Activated T-helper 17 cell treated with anti-CD3 and anti-CD28 coated beads, Interleukin-2, amount 50 U/mL, for 72 hours (primary cell): ENCODE data around the gene CHD2. TPM values are rescaled to one million over a fixed set of nuclear protein-coding genes. Genes with fewer than 3 reads are reported as not detected.

Experiments used
- ATAC-seq: fragments of 150-1000 bp; cut with Tn5 transposase; replicated peaks from 2 replicates; pipeline ENCODE4 v1.10.0; 2021; ENCODE audit warnings: mild to moderate bottlenecking, moderate library complexity
- H3K27ac Mint-ChIP-seq: one replicate; pipeline ENCODE4 v1.8.0; 2022; ENCODE audit warnings: mixed read lengths
- H3K27me3 Mint-ChIP-seq: one replicate; pipeline ENCODE4 v1.8.0; 2022; ENCODE audit warnings: mixed read lengths
- H3K36me3 Mint-ChIP-seq: one replicate; pipeline ENCODE4 v1.8.0; 2022; ENCODE audit warnings: low read depth, mild to moderate bottlenecking, mixed read lengths
- H3K4me1 Mint-ChIP-seq: one replicate; pipeline ENCODE4 v1.8.0; 2022; ENCODE audit warnings: mixed read lengths
- H3K4me3 Mint-ChIP-seq: one replicate; pipeline ENCODE4 v1.8.0; 2022; ENCODE audit warnings: mild to moderate bottlenecking, mixed read lengths
- H3K9me3 Mint-ChIP-seq: one replicate; pipeline ENCODE4 v1.8.0; 2022; ENCODE audit warnings: mixed read lengths
- total RNA-seq, 2 donors: library from RNA; stranded (reverse); gene quantifications; one replicate each; pipeline ENCODE4 v1.2.3, GENCODE V29; 2022

CHD2 gene
- total RNA-seq, 2 donors from 2014 or later: 159 to 357 TPM

DNA sequence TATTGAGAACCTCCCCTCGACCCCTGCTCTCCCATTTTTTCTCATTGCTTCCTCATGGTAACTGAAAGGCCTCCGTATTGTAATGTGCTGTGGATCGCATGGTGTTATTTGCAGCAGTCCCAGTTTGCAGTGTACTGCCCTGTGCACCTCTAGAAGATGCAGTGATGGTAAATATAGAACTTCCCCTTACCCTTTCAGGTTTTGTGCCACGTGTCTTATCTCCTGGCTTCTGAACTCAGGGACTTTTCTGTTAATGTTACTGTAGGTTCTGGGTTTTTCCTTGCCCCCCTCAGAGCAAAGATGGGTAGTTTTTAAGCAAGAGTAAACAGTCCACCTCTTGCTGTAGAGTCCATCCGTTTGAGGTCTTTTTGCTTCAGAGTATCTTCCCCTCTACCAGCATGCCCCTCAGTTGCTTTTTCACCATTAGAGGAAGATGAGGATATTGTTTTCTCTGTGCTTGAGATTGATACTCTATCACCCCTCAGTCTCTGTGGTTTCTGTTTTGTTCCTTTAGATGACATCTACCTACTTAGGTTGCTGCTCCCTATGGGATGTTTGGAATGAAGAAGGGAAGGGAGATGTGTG, 22.4 kb downstream of the CHD2 start:
- ATAC-seq: no peak
- Mint-ChIP-seq H3K27me3 (no peaks in the 10 kb centered on the region), H3K4me1 (peaks cover 72% of the 10 kb centered on the region), H3K36me3 (peaks cover 95% of the 10 kb centered on the region), H3K27ac (peak overlapping the region; percentile 91), H3K4me3 (peak overlapping the region; percentile 70), H3K9me3 (no peaks in the 10 kb centered on the region)

DNA sequence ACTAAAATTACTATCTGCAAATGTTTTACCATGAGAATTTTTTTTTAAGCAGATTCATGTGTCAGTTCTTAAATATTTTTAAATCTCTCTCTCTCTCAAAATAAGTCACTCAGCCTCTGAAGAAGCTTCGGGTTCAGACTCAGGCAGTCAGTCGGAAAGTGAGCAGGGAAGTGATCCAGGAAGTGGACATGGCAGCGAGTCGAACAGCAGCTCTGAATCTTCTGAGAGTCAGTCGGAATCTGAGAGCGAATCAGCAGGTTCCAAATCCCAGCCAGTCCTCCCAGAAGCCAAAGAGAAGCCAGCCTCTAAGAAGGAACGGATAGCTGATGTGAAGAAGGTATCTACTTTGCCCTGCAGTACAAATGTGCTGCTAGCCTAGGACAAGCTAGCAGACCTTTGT, 24.1 kb downstream of the CHD2 start:
- Mint-ChIP-seq H3K9me3 (no peaks in the 10 kb centered on the region), H3K27ac (peak overlapping the region; percentile 91), H3K4me1 (peaks cover 81% of the 10 kb centered on the region), H3K27me3 (no peaks in the 10 kb centered on the region), H3K4me3 (peak overlapping the region; percentile 70), H3K36me3 (peaks cover 100% of the 10 kb centered on the region)
- ATAC-seq: no peak

DNA sequence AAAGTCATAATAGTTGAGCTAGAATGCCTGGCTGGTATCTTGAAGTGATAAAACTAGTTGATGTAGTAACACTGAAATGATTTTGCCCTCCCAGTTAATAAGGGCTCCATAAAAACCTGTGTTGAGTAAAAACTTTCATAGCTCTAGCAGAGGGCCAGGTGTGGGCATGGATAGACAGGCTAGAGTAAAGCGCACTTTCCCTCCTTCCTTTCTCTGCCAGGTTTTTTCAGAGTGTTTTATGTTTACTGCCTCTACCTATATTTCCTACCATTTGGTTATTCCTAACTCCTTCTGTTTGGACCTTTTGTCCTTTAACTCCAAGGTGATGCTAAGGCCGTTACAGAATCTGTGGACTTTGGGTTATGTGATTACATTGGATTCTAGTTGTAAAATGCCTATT, 25.3 kb downstream of the CHD2 start:
- H3K4me3 Mint-ChIP-seq: peak overlapping the region; percentile 65
- H3K36me3 Mint-ChIP-seq: peaks cover 100% of the 10 kb centered on the region
- no peaks in the 10 kb centered on the region for H3K9me3 Mint-ChIP-seq
- no peak for ATAC-seq
- no peaks in the 10 kb centered on the region for H3K27me3 Mint-ChIP-seq
- peak overlapping the region; percentile 81 for H3K27ac Mint-ChIP-seq
- H3K4me1 Mint-ChIP-seq: peaks cover 69% of the 10 kb centered on the region

DNA sequence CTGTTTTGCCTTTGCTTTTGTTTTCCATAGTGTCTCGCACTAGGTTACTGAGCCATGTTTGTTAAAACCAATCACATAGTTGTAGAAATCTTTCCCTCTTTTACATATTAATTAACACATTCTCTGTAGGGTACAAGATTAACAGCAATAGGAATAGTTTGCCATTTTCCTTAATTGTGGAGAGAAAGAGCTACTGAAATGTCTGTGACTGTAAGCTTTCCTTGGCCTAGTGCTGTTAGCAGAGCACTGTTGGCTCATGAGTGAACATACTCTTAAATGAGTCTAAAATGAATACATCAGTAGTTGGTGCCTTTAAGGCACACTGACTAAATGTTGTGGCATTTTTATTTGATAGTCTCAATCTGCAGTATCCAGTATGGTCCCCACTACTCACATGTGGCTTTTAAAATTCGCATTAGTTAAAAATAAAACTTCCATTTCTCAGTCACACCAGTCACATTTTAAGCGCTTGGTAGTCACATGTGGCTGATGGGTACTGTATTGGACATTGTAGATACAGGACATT, 28.2 kb downstream of the CHD2 start:
- Mint-ChIP-seq H3K9me3 (no peaks in the 10 kb centered on the region), H3K27ac (peak overlapping the region; percentile 81), H3K36me3 (peaks cover 100% of the 10 kb centered on the region), H3K27me3 (no peaks in the 10 kb centered on the region), H3K4me3 (peak overlapping the region; percentile 65), H3K4me1 (peaks cover 43% of the 10 kb centered on the region)
- ATAC-seq: peak; percentile 35

DNA sequence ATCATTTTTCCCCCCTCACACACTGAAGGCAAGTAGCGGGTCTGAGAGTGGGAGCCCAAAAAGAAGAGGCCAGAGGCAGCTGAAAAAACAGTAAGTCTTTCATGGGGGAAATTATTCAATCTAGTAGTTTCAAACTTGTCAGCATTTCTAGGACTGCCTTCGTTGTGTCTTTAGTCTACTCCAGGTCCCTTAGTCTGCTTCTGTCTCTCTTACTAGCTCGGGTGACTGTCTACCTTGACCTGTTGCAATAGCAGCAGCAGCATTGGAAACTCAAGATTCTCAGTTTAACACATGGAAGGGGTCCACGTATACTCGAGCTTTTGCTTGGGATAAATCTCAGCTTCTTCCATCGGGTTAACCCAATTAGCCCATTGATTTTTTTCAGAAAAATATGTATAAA, 28.9 kb downstream of the CHD2 start:
- peak overlapping the region; percentile 81 for H3K27ac Mint-ChIP-seq
- peaks cover 100% of the 10 kb centered on the region for H3K36me3 Mint-ChIP-seq
- no peaks in the 10 kb centered on the region for H3K9me3 Mint-ChIP-seq
- ATAC-seq: peak; percentile 49
- H3K4me1 Mint-ChIP-seq: peaks cover 37% of the 10 kb centered on the region
- no peaks in the 10 kb centered on the region for H3K27me3 Mint-ChIP-seq
- H3K4me3 Mint-ChIP-seq: peak overlapping the region; percentile 65

DNA sequence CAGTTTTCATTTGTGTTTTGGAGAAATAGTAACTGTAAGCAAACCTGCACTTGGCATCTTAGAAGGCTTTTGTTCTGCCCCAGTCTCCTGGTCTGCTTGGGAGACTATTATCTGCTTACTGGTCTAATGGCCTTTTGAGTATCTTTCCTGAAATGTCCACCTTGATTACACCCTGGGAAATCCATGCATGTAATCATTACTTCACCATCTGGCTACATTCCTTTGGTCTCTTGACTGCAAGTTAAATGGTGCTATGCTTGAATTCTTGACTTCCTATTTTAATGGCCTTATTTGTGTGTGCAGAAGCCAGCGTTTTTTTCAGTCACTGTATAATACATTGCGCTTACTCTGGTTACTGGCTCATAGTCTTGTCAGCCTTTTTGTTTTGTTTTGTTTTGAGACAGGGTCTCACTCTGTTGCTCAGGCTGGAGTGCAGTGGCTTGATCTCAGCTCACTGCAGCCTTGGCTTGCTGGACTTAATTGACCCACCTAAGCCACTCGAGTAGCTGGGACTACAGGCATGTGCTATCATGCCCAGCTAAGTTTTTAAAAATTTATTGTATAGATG, 30.0 kb downstream of the CHD2 start:
- ATAC-seq: no peak
- no peaks in the 10 kb centered on the region for H3K9me3 Mint-ChIP-seq
- H3K27ac Mint-ChIP-seq: peak overlapping the region; percentile 55
- peaks cover 100% of the 10 kb centered on the region for H3K36me3 Mint-ChIP-seq
- H3K4me1 Mint-ChIP-seq: peaks cover 38% of the 10 kb centered on the region
- no peaks in the 10 kb centered on the region for H3K27me3 Mint-ChIP-seq
- H3K4me3 Mint-ChIP-seq: no peak overlapping the region

DNA sequence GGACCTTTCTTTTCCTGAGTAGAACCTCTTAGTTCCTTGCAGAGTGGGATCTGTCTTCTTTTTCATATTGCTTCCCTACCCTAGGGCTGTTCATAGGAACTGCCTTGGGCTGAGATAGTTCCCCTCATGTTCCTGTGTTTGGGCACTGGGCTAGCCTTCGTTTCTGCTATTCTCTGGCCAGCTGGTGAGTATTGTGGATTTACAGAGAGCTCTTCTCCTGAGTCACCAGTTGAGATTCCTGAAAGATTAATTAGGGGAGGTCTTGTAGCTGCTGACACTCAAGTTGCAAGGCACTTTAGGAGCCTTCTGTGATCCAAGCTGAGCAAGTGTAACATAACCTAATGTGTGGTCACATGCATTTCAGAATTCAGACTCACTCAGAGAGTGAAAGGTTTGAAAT, 30.7 kb downstream of the CHD2 start:
- Mint-ChIP-seq H3K9me3 (no peaks in the 10 kb centered on the region), H3K36me3 (peaks cover 100% of the 10 kb centered on the region), H3K27ac (peak overlapping the region; percentile 55), H3K4me1 (peaks cover 40% of the 10 kb centered on the region), H3K4me3 (no peak overlapping the region), H3K27me3 (no peaks in the 10 kb centered on the region)
- peak; percentile 12 for ATAC-seq

DNA sequence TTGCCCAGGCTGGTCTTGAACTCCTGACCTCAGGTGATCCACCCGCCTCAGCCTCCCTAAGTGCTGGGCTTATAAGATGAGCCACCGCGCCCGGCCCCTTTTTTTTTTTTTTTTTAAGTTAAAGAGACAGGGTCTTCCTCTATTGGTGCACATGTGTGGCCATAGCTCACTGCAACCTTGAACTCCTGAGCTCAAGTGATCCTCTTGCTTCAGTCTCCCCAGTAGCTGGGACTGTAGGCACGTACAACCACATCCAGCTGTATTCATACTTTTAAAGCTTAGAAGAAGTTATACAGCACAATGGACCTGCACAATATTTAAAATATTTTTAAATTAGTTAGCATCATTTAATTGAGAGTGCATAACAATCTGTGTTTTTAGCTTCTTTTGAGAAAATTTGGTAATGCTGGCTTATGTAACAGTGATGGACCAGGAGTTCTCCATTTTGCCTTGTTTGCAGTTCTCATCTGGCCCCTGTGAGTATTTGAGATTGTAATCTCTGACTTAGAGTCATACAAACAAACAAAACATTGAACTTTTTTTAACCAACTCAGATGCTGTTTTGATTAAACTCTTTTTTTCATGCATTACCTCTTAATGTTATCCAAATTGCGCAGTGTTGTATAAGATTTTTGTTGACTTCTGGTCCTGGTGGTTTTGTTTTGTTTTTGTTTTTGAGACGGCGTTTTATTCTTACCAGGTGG, 33.0 kb downstream of the CHD2 start:
- Mint-ChIP-seq H3K27ac (peak overlapping the region; percentile 76), H3K4me1 (peaks cover 26% of the 10 kb centered on the region), H3K9me3 (no peaks in the 10 kb centered on the region), H3K4me3 (no peak overlapping the region), H3K27me3 (no peaks in the 10 kb centered on the region), H3K36me3 (peaks cover 100% of the 10 kb centered on the region)
- no peak for ATAC-seq

DNA sequence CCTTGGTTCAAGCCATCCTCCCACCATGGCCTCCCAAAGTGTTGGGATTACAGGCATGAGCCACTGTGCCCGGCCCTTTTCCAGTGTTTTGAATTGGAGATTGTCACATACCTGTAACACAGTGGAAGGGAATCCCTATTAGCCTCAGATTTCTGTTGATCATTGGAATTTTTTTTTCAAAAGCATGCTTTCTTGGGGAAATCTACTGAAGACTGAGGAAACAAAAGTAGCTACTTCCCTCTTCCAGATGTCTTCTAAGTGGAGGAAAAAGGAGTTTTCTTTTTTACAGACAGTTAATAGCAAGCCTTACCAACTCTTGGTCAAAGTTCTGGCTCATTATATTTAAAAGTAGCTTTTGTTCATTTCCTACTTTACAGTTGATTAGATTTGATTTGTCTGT, 33.7 kb downstream of the CHD2 start:
- no peaks in the 10 kb centered on the region for H3K27me3 Mint-ChIP-seq
- H3K27ac Mint-ChIP-seq: peak overlapping the region; percentile 76
- peaks cover 18% of the 10 kb centered on the region for H3K4me1 Mint-ChIP-seq
- ATAC-seq: no peak
- no peaks in the 10 kb centered on the region for H3K9me3 Mint-ChIP-seq
- H3K4me3 Mint-ChIP-seq: no peak overlapping the region
- H3K36me3 Mint-ChIP-seq: peaks cover 100% of the 10 kb centered on the region

DNA sequence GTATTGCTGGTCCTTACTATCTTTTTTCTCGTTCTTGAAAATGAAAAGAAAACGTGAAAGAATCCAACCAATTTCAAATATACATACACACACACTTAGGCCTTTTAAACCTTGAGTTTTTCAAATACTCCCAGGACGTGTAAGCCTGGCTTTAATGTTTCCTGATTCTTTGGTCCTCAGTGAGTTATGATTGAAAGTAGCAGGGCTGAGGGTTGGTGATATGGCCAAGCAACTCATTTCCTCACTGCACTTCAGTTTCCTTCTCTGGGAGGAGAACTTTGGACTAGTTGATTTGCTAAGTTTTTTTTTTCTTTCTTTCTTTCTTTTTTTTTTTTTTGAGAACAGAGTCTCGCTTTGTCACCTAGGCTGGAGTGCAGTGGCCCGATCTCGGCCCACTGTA, 34.6 kb downstream of the CHD2 start:
- Mint-ChIP-seq H3K9me3 (no peaks in the 10 kb centered on the region), H3K27ac (peak overlapping the region; percentile 76)
- ATAC-seq: no peak

DNA sequence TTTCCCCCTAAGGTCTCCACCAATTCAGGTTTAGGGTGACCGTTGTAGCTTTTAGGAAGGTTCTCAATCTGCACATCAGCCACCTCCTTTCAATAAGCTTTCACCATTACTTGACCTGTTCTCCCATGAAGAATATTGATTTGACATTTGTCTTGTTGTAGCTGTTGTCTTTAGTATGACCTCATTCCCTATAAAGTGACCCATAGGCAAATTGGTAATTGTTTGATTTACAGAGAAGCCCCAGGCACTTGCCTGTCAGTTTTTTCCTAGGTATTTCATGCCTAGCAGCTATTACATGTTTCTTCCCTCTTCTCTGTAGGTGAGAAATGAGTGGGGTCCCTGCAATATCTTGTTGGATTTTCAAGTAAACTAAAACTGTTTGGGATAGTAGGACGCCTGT, 36.0 kb downstream of the CHD2 start:
- Mint-ChIP-seq H3K36me3 (peaks cover 94% of the 10 kb centered on the region), H3K27ac (peak overlapping the region; percentile 54), H3K4me3 (peak overlapping the region; percentile 14), H3K9me3 (no peaks in the 10 kb centered on the region), H3K4me1 (peaks cover 18% of the 10 kb centered on the region), H3K27me3 (no peaks in the 10 kb centered on the region)
- no peak for ATAC-seq

More for the DNA sequence above, 34.6 kb downstream of the CHD2 start:
- no peak overlapping the region for H3K4me3 Mint-ChIP-seq
- H3K4me1 Mint-ChIP-seq: peaks cover 18% of the 10 kb centered on the region
- peaks cover 100% of the 10 kb centered on the region for H3K36me3 Mint-ChIP-seq
- H3K27me3 Mint-ChIP-seq: no peaks in the 10 kb centered on the region

DNA sequence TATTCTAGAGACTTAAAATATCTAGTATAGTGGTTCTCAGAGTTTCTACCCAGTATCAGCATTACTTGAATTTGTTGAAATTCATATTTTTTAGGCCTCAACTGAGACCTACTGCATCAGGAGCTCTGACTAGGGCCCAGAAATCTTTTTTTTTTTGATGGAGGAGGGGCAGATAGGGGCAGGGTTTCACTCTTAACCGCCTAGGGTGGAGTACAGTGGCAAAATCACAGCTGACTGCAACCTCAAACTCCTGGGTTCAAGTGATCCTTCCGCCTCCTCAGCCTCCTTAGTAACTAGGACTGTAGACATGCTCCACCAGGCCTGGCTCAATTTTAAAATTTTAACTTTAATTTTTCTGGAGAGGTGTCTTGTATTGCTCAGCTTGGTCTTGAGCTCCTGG, 36.6 kb downstream of the CHD2 start:
- Mint-ChIP-seq H3K4me1 (peaks cover 21% of the 10 kb centered on the region), H3K27ac (peak overlapping the region; percentile 54), H3K9me3 (no peaks in the 10 kb centered on the region), H3K36me3 (peaks cover 89% of the 10 kb centered on the region), H3K4me3 (no peak overlapping the region), H3K27me3 (no peaks in the 10 kb centered on the region)
- ATAC-seq: no peak

DNA sequence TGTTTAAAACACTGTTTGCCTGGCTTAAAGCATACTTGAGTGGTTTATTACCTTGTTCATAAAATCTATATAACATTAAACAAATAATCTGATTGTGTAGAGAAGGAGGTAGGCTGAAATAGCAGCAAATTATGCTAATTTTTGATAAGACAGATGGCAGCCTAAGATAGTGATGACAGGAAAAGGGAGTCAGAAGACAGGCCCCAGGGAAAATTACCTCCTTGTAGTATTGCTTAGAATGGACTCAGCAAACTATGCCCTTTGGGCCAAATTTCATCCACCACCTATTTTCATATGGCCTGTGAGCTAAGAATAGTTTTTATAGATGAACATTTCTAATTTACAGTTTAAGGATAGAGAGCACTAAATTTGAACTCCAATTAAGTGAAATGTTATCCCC, 37.8 kb downstream of the CHD2 start:
- Mint-ChIP-seq H3K27me3 (no peaks in the 10 kb centered on the region), H3K36me3 (peaks cover 76% of the 10 kb centered on the region), H3K27ac (peak overlapping the region; percentile 54), H3K9me3 (no peaks in the 10 kb centered on the region), H3K4me3 (no peak overlapping the region), H3K4me1 (peaks cover 23% of the 10 kb centered on the region)
- no peak for ATAC-seq

DNA sequence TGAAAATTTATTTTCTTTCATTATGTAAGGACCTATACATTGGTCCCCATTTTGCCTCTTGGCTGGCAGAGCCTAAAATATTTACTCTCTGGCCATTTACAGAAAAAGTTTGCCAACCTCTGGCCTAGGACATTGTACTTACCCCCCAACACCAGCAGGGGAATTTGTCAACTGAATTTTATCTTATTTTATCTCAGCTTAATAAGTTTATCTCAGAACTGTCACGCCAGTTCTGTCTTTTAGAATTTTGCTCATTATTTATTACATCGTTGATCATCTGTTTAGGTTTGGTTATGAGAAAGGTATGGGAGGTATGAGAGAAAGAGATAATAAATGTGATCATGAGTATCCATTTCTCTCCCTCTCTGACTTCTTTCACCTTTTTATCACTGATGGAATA, 38.3 kb downstream of the CHD2 start:
- no peaks in the 10 kb centered on the region for H3K9me3 Mint-ChIP-seq
- H3K4me1 Mint-ChIP-seq: peaks cover 23% of the 10 kb centered on the region
- H3K36me3 Mint-ChIP-seq: peaks cover 72% of the 10 kb centered on the region
- H3K4me3 Mint-ChIP-seq: no peak overlapping the region
- no peaks in the 10 kb centered on the region for H3K27me3 Mint-ChIP-seq
- H3K27ac Mint-ChIP-seq: peak overlapping the region; percentile 54
- ATAC-seq: no peak

DNA sequence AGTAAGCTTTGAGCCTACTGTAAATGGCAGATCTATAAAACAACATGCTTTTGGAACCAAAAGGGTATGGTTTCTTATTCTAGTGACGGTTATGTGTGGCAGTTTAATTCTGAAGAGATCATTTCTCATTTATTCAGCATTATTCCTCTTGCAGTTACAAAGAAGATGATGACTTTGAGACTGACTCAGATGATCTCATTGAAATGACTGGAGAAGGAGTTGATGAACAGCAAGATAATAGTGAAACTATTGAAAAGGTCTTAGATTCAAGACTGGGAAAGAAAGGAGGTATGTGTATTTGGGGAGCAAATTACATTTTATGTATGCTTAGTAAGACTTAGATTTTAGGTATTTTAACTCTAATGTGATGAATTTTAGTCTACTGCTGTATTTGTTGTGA, 41.5 kb downstream of the CHD2 start:
- peak overlapping the region; percentile 13 for H3K4me3 Mint-ChIP-seq
- H3K4me1 Mint-ChIP-seq: peaks cover 14% of the 10 kb centered on the region
- no peaks in the 10 kb centered on the region for H3K27me3 Mint-ChIP-seq
- ATAC-seq: peak; percentile 87
- peaks cover 39% of the 10 kb centered on the region for H3K36me3 Mint-ChIP-seq
- H3K27ac Mint-ChIP-seq: peak overlapping the region; percentile 18
- H3K9me3 Mint-ChIP-seq: peaks cover 5% of the 10 kb centered on the region
